Retinal pigment epithelial cell (primary cell): Measurements from ENCODE around the gene TAF1B.
A peak's percentile ranks its signal among the peaks of the same experiment; 100 is the strongest.

ENCODE experiments used
- DNase-seq: peaks from one replicate; pipeline ENCODE4 v3.0.0-alpha.2; 2010; ENCODE audit warnings: low read depth
- H3K4me3 ChIP-seq: 2 replicates; pipeline ENCODE4 v1.5.1; 2011; ENCODE audit warnings: mild to moderate bottlenecking, low read length, control low read depth, moderate library complexity
- CTCF ChIP-seq: conservative IDR thresholded peaks from 2 replicates; pipeline ENCODE4 v1.5.1; 2011; ENCODE audit warnings: low read depth, low read length, control low read depth, inconsistent platforms

Gene TAF1B

GRCh38 chr2:9949239-9949991 is 106.1 kb downstream of the TAF1B start:
- DNase-seq: no peak
- TF ChIP-seq CTCF: no peak
- H3K4me3 ChIP-seq: no peak overlapping the region

- no peak overlapping the region for H3K4me3 ChIP-seq
- no peak for DNase-seq
- no peak for TF ChIP-seq CTCF
Observed at GRCh38 chr2:9949992-9950520, 106.8 kb downstream of the TAF1B start.

- DNase-seq: no peak
- H3K4me3 ChIP-seq: peak overlapping the region; percentile 54
- peak; percentile 6 for TF ChIP-seq CTCF
Observed at GRCh38 chr2:9950521-9951271, 107.4 kb downstream of the TAF1B start.

DNA sequence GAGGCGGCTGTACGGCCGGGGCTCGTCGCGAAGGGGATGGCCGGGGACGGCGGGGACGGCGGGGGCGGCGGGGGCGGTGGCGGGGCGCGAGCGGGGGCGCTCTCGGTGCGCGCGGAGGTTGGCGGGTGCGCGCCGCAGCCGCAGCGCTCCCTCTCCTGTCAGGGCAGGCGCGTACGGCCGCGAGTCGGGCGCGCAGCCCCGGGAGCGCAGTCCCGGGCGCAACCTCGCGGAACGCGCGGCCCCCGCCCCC is 107.9 kb downstream of the TAF1B start:
- no peak for DNase-seq
- no peak for TF ChIP-seq CTCF
- peak overlapping the region; percentile 54 for H3K4me3 ChIP-seq

- no peak for TF ChIP-seq CTCF
- peak within 1 kb of the TSS; percentile 60 for H3K4me3 ChIP-seq
- peak; percentile 54 for DNase-seq
Observed at GRCh38 chr2:9951522-9952285, 108.4 kb downstream of the TAF1B start, which contains the start of gene GRHL1. GRHL1 (plus strand) TSS chr2:9951693; CDS start chr2:9951834, 141 bp downstream.

DNA sequence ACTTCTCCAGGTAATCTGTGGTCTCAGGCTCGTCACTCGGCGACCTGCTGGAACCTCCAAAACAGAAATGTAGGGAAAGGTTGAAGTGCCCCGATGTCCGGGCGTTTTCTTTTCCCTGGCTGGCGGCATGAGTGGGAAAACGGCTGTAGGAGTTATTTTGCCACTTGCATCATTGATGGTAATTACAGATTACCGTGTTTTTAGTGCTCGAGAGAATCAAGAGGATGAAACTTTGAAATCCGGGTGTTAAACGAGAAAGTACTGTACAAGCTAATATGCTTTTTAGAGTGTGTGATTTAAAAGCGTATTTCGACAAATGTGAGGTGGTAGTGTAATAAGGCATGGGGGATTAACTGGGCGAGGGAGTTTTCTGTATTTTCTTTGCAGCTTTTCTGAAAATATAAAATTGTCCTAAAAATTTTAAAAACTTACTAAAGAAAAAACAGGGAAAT is 109.0 kb downstream of the TAF1B start:
- no peak for DNase-seq
- TF ChIP-seq CTCF: no peak
- peak overlapping the region; percentile 60 for H3K4me3 ChIP-seq
